ENCODE data around the gene PSMC1.
A peak's percentile ranks its signal among the peaks of the same experiment; 100 is the strongest.

The PSMC1 gene

GRCh38 chr14:90276646-90277367, 20.5 kb downstream of the PSMC1 start:
- no peak for DNase-seq

- no peak for DNase-seq
These were observed 21.3 kb downstream of the PSMC1 start for GRCh38 chr14:90277581-90278198.

GRCh38 chr14:90278199-90279175, 22.1 kb downstream of the PSMC1 start:
- DNase-seq, result no peak

GRCh38 chr14:90280096-90280495, 23.7 kb downstream of the PSMC1 start:
- no peak for DNase-seq

- DNase-seq, result peak; percentile 63
These were observed 24.9 kb downstream of the PSMC1 start for GRCh38 chr14:90281261-90281660.

GRCh38 chr14:90281756-90282155, 25.4 kb downstream of the PSMC1 start:
- DNase-seq, result no peak

- no peak for DNase-seq
These were observed 31.4 kb downstream of the PSMC1 start for GRCh38 chr14:90287791-90288190.

- no peak for DNase-seq
These were observed 32.5 kb downstream of the PSMC1 start for GRCh38 chr14:90288651-90289355.

GRCh38 chr14:90290337-90291011, 34.1 kb downstream of the PSMC1 start:
- DNase-seq, result no peak

GRCh38 chr14:90291699-90292098, 35.3 kb downstream of the PSMC1 start:
- no peak for DNase-seq

GRCh38 chr14:90293766-90294730, 37.7 kb downstream of the PSMC1 start:
- DNase-seq, result no peak

- no peak for DNase-seq
These were observed 38.5 kb downstream of the PSMC1 start for GRCh38 chr14:90294872-90295271.

GRCh38 chr14:90295870-90296516, 39.6 kb downstream of the PSMC1 start:
- DNase-seq, result no peak

GRCh38 chr14:90296641-90297040, 40.3 kb downstream of the PSMC1 start:
- DNase-seq, result no peak

- no peak for DNase-seq
These were observed 41.7 kb downstream of the PSMC1 start for GRCh38 chr14:90297876-90298629.

- no peak for DNase-seq
These were observed 43.1 kb downstream of the PSMC1 start for GRCh38 chr14:90299408-90299807.

- peak; percentile 7 for DNase-seq
These were observed 44.3 kb downstream of the PSMC1 start for GRCh38 chr14:90300611-90301047.

GRCh38 chr14:90301122-90301521, 44.8 kb downstream of the PSMC1 start:
- no peak for DNase-seq

GRCh38 chr14:90301668-90302090, 45.3 kb downstream of the PSMC1 start:
- DNase-seq, result no peak
